AG09309 (cell line): ENCODE data around the gene MYBL2.
A peak's percentile ranks its signal among the peaks of the same experiment; 100 is the strongest.
"Not testable (repeated sequence)": the region's sequence is repeated elsewhere in the genome, so short reads cannot be mapped to it uniquely, and the experiment has no call there.

Experiments used
- DNase-seq: peaks from one replicate; pipeline ENCODE4 v3.0.0-alpha.2; 2010; ENCODE audit warnings: low read depth
- H3K4me3 ChIP-seq: 2 replicates; pipeline ENCODE4 v1.5.1; 2011; ENCODE audit warnings: mild to moderate bottlenecking, low read depth, low read length, moderate library complexity; ENCODE audit not compliant: control insufficient read depth
- TF ChIP-seq, protein P1 (sequence below): IDR thresholded peaks from 2 replicates; pipeline ENCODE4 v1.5.1; 2011; ENCODE audit warnings: mild to moderate bottlenecking, low read depth, low read length, inconsistent platforms; ENCODE audit not compliant: insufficient read depth, control insufficient read depth; ENCODE audit errors: missing control alignments

MYBL2 gene

DNA sequence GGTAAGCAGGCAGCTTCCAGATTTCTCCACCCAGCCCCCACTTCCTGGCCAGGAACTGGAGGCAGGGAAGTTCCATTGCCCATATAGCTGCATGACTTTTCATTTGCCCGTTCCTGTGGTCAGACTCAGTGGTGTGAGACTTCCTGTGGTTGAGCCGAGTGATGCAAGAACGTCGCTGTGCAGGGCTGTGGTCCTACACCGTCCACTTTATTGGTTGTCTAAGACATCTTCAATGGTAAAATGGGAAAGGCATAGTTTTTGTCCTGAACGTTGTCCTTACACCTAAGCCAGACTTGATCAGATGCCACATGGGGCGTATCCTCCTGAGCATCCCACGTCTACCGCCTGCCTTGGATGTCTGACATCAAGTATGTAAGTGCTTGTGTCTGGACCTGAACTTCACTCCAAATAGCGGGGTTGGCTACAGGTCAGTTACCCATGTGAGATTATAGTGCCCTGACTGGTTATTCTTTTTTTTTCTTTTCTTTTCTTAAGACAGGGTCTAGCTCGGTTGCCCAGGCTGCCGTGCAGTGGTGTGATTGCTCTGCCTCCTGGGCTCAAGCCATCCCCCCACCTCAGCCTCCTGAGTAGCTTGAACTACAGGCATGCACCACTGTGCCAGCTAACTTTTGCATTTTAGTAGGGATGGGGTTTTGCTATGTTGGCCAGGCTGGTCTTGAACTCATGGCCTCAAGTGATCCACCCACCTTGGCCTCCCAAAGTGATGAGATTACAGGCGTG lies 85.8 kb downstream of the MYBL2 start:
- TF ChIP-seq, protein P1, sequence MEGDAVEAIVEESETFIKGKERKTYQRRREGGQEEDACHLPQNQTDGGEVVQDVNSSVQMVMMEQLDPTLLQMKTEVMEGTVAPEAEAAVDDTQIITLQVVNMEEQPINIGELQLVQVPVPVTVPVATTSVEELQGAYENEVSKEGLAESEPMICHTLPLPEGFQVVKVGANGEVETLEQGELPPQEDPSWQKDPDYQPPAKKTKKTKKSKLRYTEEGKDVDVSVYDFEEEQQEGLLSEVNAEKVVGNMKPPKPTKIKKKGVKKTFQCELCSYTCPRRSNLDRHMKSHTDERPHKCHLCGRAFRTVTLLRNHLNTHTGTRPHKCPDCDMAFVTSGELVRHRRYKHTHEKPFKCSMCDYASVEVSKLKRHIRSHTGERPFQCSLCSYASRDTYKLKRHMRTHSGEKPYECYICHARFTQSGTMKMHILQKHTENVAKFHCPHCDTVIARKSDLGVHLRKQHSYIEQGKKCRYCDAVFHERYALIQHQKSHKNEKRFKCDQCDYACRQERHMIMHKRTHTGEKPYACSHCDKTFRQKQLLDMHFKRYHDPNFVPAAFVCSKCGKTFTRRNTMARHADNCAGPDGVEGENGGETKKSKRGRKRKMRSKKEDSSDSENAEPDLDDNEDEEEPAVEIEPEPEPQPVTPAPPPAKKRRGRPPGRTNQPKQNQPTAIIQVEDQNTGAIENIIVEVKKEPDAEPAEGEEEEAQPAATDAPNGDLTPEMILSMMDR = no peak
- peak; percentile 91 for DNase-seq
- no peak overlapping the region for H3K4me3 ChIP-seq

DNA sequence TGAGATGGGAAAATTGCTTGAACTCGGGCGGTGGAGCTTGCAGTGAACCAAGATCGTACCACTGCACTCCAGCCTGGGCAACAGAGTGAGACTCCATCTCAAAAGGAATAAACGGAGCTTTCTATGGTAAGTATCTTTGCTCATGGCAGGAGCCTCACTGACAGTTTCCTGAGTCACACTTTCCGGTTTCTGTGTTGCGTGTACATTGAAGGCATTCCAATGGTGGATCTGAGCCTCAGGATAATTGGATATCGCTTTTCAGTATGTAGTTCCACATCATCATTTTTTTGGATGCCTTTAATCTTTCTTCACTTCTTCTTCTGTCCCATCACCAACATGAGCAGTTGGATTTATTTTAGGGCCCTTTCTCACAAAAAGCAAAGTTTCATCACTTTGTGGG lies 88.5 kb downstream of the MYBL2 start:
- TF ChIP-seq, protein P1 = no peak

DNA sequence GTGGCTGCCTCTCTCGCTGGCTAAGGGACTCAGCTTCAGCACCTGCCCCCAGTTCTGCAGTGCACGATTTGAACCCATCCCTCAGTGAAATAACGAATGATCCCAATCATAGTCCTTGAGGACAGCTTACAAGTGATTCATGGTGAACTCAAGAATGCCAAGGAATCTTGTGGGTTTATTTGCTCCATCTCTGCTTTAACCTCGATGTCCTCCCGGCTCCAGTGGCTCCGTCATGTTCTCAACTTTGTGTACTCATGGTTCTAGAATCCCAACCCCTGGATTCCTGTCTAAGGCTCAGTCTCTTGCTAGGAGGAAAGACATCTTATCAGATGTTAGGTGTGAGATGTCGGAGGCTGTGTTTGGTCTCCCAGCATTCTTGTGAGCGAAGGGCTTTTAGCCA lies 88.9 kb downstream of the MYBL2 start:
- no peak overlapping the region for H3K4me3 ChIP-seq
- TF ChIP-seq, protein P1 = no peak
- peak; percentile 46 for DNase-seq

More for the DNA sequence above, 88.5 kb downstream of the MYBL2 start:
- no peak overlapping the region for H3K4me3 ChIP-seq
- peak; percentile 50 for DNase-seq

DNA sequence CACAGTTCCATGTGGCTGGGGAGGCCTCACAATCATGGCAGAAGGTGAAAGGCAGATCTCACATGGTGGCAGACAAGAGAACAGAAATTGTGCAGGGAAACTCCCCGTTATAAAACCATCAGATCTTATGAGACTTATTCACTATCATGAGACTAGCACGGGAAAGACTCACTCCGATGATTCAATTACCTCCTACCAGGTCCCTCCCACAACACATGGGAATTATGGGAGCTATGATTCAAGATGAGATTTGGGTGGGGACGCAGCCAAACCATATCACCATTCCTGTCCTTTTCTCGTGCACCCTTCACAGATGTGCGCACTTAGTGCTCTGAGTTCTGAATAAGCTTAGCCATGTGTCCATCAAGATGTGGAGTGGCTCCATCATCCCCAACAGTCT lies 91.0 kb downstream of the MYBL2 start:
- not testable (repeated sequence) for DNase-seq, H3K4me3 ChIP-seq

DNA sequence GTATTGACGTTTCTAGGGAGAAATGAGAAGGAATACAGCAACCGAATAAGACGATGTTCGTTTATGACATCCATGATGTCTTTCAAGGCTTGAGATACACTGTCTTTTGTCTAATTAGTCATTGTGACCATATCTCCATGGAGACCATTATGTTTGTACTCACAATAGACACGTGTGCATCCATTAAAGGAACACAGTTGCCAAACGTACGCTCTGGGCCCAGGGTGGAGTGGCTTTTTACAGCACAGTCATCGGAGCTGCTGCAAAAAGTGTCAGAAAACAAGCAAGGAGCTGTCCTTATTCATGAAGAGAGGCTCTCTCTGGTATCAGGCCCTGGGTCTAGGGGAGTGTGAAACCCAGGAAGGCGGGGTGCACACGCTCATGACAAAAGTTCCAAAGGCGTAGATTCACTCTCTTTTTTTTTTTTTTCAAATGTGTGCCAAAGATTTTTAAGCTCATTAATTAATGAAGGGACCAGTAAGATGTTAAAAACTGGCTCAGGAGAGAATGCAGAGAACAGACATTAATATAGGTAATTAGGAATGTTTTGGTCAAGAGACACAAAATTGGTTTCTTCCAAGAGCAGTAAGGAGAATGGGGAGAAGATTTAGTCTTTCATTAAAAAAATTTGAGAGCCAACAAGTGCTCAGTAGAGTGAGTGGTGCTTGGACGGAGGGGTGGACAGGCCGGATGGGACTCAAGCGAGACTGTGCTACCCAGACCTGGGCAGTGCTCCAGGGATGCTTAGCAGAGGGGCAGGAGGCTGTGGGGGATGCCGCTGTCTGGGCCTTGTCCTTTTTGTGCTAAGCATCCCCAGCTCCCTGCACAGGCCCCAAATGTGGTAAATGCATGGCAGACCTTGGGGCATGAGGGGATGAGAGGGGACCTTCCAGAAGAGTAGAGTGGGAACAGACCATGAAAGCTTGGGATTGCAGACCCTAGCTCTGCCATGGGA lies 94.7 kb downstream of the MYBL2 start:
- TF ChIP-seq, protein P1 = no peak
- H3K4me3 ChIP-seq = no peak overlapping the region
- no peak for DNase-seq

DNA sequence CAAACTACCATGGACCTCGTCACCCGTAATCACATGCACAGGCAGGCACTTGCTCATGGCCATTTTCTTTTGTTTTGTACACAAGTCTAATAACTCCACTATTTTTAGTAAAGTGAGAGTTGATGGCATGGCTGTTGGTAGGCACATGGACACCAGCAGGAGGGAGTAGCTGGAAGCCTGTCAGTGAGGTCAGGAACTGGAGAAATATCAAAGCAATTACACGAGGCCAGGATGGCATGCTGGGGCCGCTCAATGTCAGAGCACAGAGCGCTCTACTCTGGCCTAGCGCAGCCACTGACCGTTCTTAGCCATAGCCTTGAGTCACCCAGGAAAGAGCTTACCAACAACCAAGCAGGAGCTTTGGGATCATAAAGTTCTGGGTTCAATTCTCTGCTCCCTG lies 96.0 kb downstream of the MYBL2 start:
- TF ChIP-seq, protein P1 = no peak
- DNase-seq = no peak
- H3K4me3 ChIP-seq = no peak overlapping the region

DNA sequence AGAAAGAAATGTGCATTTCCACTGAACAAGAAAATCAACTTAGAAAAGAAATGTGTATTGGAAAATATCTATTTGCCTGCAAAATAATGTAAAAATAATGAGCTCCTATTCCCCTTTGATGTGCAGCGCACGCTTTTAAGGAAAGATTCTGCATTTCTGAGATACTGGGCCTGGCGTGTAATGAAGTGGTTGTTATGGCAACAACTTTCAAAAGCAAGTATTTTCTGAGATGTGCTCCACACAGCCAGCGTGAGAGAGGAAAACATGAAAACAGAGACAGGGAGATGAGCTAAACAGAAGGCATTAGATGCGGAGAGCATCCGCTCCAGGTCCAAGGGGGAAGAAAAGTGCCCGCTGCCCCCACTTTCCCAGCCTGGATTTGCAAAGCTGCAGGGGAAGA lies 99.0 kb downstream of the MYBL2 start:
- no peak for DNase-seq
- H3K4me3 ChIP-seq = no peak overlapping the region
- TF ChIP-seq, protein P1 = no peak
